CD14-positive monocyte (primary cell): Measurements from ENCODE around the gene KLHL34. TPM values are rescaled to one million over a fixed set of nuclear protein-coding genes. Genes with fewer than 3 reads are reported as not detected.

Source experiments
- DNase-seq, 3 donors: peaks; one replicate each; pipeline ENCODE4 v3.0.0-alpha.2; 2011 to 2022
- H2AFZ ChIP-seq: 2 replicates; pipeline ENCODE4 v1.6.0; 2012; ENCODE audit warnings: mild to moderate bottlenecking, low read depth, low read length, inconsistent platforms; ENCODE audit not compliant: insufficient read depth, poor library complexity, severe bottlenecking
- H3K27ac ChIP-seq, 2 donors: 1 replicate in 1 of 2; 2 replicates in 1 of 2; pipeline ENCODE4 v1.5.1; 2012 to 2013; ENCODE audit warnings: low read length in 2 of 2, control low read depth in 1 of 2, inconsistent platforms in 1 of 2, low read depth in 1 of 2, mild to moderate bottlenecking in 1 of 2
- H3K27me3 ChIP-seq, 2 donors: one replicate each; pipeline versions ENCODE4 v1.6.0 to v1.6.1; 2011 to 2013; ENCODE audit warnings: low read length in 2 of 2; ENCODE audit not compliant: control insufficient read depth in 2 of 2, insufficient read depth in 2 of 2
- H3K36me3 ChIP-seq, 2 donors: replicated peaks in 1 of 2; 1 replicate in 1 of 2; 2 replicates in 1 of 2; pipeline versions ENCODE4 v1.5.1 to v1.6.1; 2012 to 2013; ENCODE audit warnings: low read length in 2 of 2, control low read depth in 1 of 2, inconsistent platforms in 1 of 2, mild to moderate bottlenecking in 1 of 2; ENCODE audit not compliant: insufficient read depth in 2 of 2, control insufficient read depth in 1 of 2
- H3K4me1 ChIP-seq, 2 donors: 1 replicate in 1 of 2; 2 replicates in 1 of 2; pipeline versions ENCODE4 v1.5.1 to v1.6.1; 2012 to 2013; ENCODE audit warnings: low read length in 2 of 2, control low read depth in 1 of 2, inconsistent platforms in 1 of 2, mild to moderate bottlenecking in 1 of 2, moderate library complexity in 1 of 2; ENCODE audit not compliant: insufficient read depth in 2 of 2, control insufficient read depth in 1 of 2
- H3K4me2 ChIP-seq: replicated peaks from 2 replicates; pipeline ENCODE3; 2012; ENCODE audit warnings: low read length, moderate library complexity, mild to moderate bottlenecking; ENCODE audit not compliant: poor library complexity, severe bottlenecking; ENCODE audit errors: extremely low read depth
- H3K4me3 ChIP-seq, 3 experiments: fragments of 200-600 bp in 1 of 3; sonication (generic) in 1 of 3; replicated peaks in 1 of 3; 1 replicate in 2 of 3; 2 replicates in 1 of 3; pipeline ENCODE4 v1.5.1; 2011 to 2013; ENCODE audit warnings: low read length in 3 of 3, mild to moderate bottlenecking in 3 of 3, control low read depth in 2 of 3, low read depth in 2 of 3, inconsistent platforms in 1 of 3, moderate library complexity in 1 of 3
- H3K79me2 ChIP-seq: 2 replicates; pipeline ENCODE4 v1.6.0; 2012; ENCODE audit warnings: mild to moderate bottlenecking, control low read depth, inconsistent platforms, low read length, moderate library complexity; ENCODE audit not compliant: insufficient read depth
- H3K9ac ChIP-seq: 2 replicates; pipeline ENCODE4 v1.6.0; 2017; ENCODE audit warnings: low read length, mild to moderate bottlenecking; ENCODE audit not compliant: insufficient read depth, poor library complexity, severe bottlenecking
- H3K9me3 ChIP-seq, 2 donors: replicated peaks in 1 of 2; 1 replicate in 1 of 2; 2 replicates in 1 of 2; pipeline versions ENCODE4 v1.5.1 to v1.6.1; 2012 to 2013; ENCODE audit warnings: low read length in 2 of 2, control low read depth in 1 of 2; ENCODE audit not compliant: control insufficient read depth in 1 of 2, insufficient read depth in 1 of 2
- H4K20me1 ChIP-seq: 2 replicates; pipeline ENCODE4 v1.6.0; 2012; ENCODE audit warnings: mild to moderate bottlenecking, low read length, control low read depth, moderate library complexity; ENCODE audit not compliant: insufficient read depth
- H3K27ac Mint-ChIP-seq, 7 donors: one replicate each; pipeline ENCODE4 v1.8.0; 2020; ENCODE audit warnings: mild to moderate bottlenecking in 7 of 7, mixed read lengths in 7 of 7, moderate library complexity in 6 of 7, inconsistent platforms in 2 of 7
- H3K27me3 Mint-ChIP-seq, 3 donors: one replicate each; pipeline ENCODE4 v1.8.0; 2021 to 2022; ENCODE audit warnings: low read depth in 3 of 3, mild to moderate bottlenecking in 3 of 3, mixed read lengths in 3 of 3, moderate library complexity in 3 of 3, inconsistent platforms in 1 of 3
- H3K36me3 Mint-ChIP-seq, 2 donors: one replicate each; pipeline ENCODE4 v1.8.0; 2020; ENCODE audit warnings: mixed read lengths in 2 of 2, inconsistent platforms in 1 of 2, mild to moderate bottlenecking in 1 of 2
- H3K4me1 Mint-ChIP-seq: one replicate; pipeline ENCODE4 v1.8.0; 2020; ENCODE audit warnings: mild to moderate bottlenecking, mixed read lengths
- H3K4me3 Mint-ChIP-seq, 2 donors: one replicate each; pipeline ENCODE4 v1.8.0; 2020; ENCODE audit warnings: mild to moderate bottlenecking in 2 of 2, mixed read lengths in 2 of 2, moderate library complexity in 1 of 2
- H3K9me3 Mint-ChIP-seq, 7 donors: one replicate each; pipeline ENCODE4 v1.8.0; 2020 to 2022; ENCODE audit warnings: mixed read lengths in 7 of 7, mild to moderate bottlenecking in 6 of 7, moderate library complexity in 6 of 7, inconsistent platforms in 2 of 7
- CTCF ChIP-seq: fragments of 200-600 bp; IDR thresholded peaks from one replicate; pipeline ENCODE4 v1.8.0; 2022; ENCODE audit warnings: antibody characterized with exemption, mild to moderate bottlenecking
- WGBS: methylation state at CpG from one replicate; pipeline ENCODE4 v1.1.5; 2013; ENCODE audit warnings: missing lambda C conversion rate; ENCODE audit not compliant: insufficient coverage; 5-methylcytosine and 5-hydroxymethylcytosine counted together
- intact Hi-C, 2 donors: fragments of 100-400 bp; cut with micrococcal nuclease; formaldehyde crosslinking; loops; one replicate each; pipeline versions ENCODE4 v1.15.0 to v1.15.1; 2023
- polyA plus RNA-seq, 3 donors: library from polyadenylated mRNA; depleted of rRNA in 1 of 3; unstranded in 2 of 3; stranded (reverse) in 1 of 3; fragments of 300-500 nt in 2 of 3; fragments of >200 nt in 1 of 3; fragmentation: Illumina TruSeq in 2 of 3; gene quantifications; 1 replicate in 2 of 3; 2 replicates in 1 of 3; pipeline ENCODE4 v1.2.3, GENCODE V29; 2012 to 2021

KLHL34 gene
- polyA plus RNA-seq, 3 donors = not detected

- Histone ChIP-seq H3K79me2 (no peaks in the 10 kb centered on the region), H3K4me1 (no peaks in the 10 kb centered on the region), H2AFZ (no peak overlapping the region), H3K9me3 (no peaks in the 10 kb centered on the region), H3K4me2 (no peak overlapping the region), H3K9ac (no peak overlapping the region), H3K36me3 (no peaks in the 10 kb centered on the region), H3K27me3 (no peaks in the 10 kb centered on the region), H3K27ac (no peak overlapping the region), H3K4me3 (no peak overlapping the region), H4K20me1 (no peaks in the 10 kb centered on the region)
- H3K4me1 Mint-ChIP-seq = no peaks in the 10 kb centered on the region
- no peaks in the 10 kb centered on the region for H3K36me3 Mint-ChIP-seq
- intact Hi-C loops = no loop called here
- no peak for DNase-seq
- H3K4me3 Mint-ChIP-seq = no peak overlapping the region
- H3K27ac Mint-ChIP-seq = peak overlapping the region in 2 of 7 donors; percentile 7 to 57
- no CpG with 5 or more reads among the region's 3 CpGs for whole genome bisulfite sequencing
- no peak for TF ChIP-seq CTCF
- H3K9me3 Mint-ChIP-seq = peaks cover 0 to 5% (median 0%) of the 10 kb centered on the region in 7 donors
- no peaks in the 10 kb centered on the region for H3K27me3 Mint-ChIP-seq
Observed at GRCh38 chrX:21645886-21646285, 12.2 kb downstream of the KLHL34 start.

- Histone ChIP-seq H3K27me3 (no peaks in the 10 kb centered on the region), H3K9me3 (no peaks in the 10 kb centered on the region), H3K36me3 (no peaks in the 10 kb centered on the region), H3K9ac (no peak overlapping the region), H3K27ac (no peak overlapping the region), H4K20me1 (no peaks in the 10 kb centered on the region), H3K4me2 (no peak overlapping the region), H2AFZ (no peak overlapping the region), H3K79me2 (no peaks in the 10 kb centered on the region), H3K4me3 (no peak overlapping the region), H3K4me1 (no peaks in the 10 kb centered on the region)
- intact Hi-C loops = no loop called here
- no peaks in the 10 kb centered on the region for H3K27me3 Mint-ChIP-seq
- no peak overlapping the region for H3K4me3 Mint-ChIP-seq
- no peaks in the 10 kb centered on the region for H3K36me3 Mint-ChIP-seq
- H3K9me3 Mint-ChIP-seq = peaks cover 0 to 5% (median 0%) of the 10 kb centered on the region in 7 donors
- H3K27ac Mint-ChIP-seq = no peak overlapping the region
- no peak for DNase-seq
- no peak for TF ChIP-seq CTCF
- H3K4me1 Mint-ChIP-seq = no peaks in the 10 kb centered on the region
Observed at GRCh38 chrX:21645431-21645830, 12.7 kb downstream of the KLHL34 start.
